Stimulated activated CD8-positive, alpha-beta memory T cell treated with anti-CD3 and anti-CD28 coated beads, Interleukin-7, amount 100 ng/mL, for 24 hours (primary cell): ENCODE measurements around the gene CFAP299.
"Not testable (repeated sequence)": the region's sequence is repeated elsewhere in the genome, so short reads cannot be mapped to it uniquely, and the experiment has no call there.

Source experiments
- DNase-seq: peaks from one replicate; pipeline ENCODE4 v3.0.0-alpha.2; 2020; ENCODE audit warnings: low read depth

CFAP299 gene

GRCh38 chr4:80335554-80336358 is at the start of gene CFAP299:
Gene CFAP299 (plus strand): TSS chr4:80335730.
- DNase-seq: peak; percentile 23

DNA sequence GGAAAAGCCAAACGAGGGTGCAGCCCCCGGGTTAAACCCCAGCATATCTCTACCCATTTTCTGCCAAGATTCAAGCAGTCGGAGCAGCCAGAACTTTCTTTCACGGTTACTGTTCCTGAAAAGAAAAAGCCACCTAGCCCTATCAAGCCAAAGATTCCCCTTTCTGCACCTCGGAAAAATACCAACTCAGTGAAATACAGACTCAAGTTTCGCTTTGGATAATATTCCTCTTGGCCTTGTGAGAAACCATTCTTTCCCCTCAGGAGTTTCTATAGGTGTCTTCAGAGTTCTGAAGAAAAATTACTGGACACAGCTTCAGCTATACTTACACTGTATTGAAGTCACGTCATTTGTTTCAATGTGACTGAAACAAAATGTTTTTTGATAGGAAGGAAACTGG is 49.1 kb upstream of the CFAP299 start:
- no peak for DNase-seq

DNA sequence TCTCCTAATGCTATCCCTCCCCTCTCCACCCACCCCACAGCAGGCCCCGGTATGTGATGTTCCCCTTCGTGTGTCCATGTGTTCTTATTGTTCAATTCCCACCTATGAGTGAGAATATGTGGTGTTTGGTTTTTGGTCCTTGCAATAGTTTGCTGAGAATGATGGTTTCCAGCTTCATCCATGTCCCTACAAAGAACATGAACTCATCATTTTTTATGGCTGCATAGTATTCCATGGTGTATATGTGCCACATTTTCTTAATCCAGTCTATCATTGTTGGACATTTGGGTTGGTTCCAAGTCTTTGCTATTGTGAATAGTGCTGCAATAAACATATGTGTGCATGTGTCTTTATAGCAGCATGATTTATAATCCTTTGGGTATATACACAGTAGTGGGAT is 44.9 kb upstream of the CFAP299 start:
- DNase-seq: not testable (repeated sequence)

DNA sequence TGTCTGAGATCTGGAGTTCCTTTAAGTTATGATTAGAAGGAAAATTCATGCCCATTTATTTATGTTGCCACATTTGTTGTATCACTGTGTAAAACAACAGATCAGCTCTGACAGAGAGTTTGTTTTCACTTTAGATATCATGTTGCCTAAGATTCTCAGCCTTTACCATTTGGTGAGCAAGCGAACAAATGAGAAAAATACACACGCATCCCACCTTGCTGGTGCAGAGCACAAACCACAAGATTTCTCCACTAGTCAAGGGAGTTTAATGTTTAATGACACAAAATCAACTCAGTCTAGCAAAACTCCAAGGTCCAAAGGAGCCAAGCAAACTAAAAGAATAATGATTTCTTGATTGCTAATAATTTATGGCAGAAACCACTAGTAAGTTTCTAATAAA is 41.3 kb upstream of the CFAP299 start:
- DNase-seq: no peak

DNA sequence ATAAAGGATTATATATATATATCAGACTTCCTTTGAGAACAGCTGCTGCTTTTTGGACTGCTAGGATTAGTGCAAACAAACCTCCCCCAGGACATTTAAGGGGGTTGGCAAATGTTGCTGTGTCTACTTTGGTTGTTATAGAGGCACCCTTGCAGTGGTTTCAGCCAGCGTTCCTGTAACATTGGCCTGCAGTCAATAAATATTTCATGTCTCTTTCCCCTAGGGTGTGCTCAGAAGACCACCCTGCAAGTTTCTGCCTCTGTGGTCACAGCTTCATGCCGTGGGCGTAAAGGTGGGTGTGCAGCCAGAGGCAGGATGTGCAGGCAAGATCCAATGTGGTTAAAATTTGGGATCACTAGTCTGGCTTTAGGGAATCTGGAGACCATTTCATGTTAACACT is 40.2 kb upstream of the CFAP299 start:
- DNase-seq: no peak

DNA sequence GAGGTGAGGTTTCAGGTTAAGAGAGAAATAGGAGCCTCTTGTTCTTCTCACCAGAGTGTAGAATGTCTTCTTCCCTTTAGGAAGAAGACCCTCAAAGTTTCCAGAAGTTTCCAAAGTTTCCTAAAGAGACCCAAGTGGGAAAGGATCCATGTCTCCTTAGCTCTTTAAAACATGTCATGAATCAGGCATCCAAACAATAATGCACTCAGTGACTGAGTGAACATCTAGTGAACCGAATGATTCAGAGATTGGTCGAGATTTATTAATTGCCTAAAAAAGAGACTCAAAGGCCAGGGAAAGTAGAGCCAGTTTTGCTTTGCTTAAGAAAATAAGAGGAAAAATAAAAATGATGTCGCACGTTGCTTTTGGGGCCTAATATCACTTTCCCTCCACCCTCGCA is 39.7 kb upstream of the CFAP299 start:
- DNase-seq: no peak

- no peak for DNase-seq
Measured at GRCh38 chr4:80301884-80302283, 33.6 kb upstream of the CFAP299 start.

GRCh38 chr4:80302616-80303223 is 32.8 kb upstream of the CFAP299 start:
- no peak for DNase-seq

DNA sequence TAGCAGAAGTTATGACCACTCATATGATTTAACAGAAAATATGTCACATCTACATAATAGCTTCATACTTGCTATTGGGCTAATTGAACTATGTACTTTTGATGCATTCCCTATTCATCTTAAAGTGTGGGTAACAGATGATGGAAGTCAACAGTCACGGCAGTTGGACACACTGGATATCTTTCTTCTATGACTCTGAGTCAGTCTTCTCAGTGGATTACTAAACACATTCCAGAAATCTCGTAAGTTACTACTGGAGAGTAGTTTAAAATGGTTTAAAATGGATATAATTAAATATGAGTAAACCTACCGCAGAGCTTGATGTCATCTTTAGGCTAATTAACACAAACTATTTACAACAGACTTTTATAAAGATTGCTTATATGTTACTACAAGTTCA is 30.1 kb upstream of the CFAP299 start:
- no peak for DNase-seq

GRCh38 chr4:80306260-80306659 is 29.3 kb upstream of the CFAP299 start:
- DNase-seq: no peak

- no peak for DNase-seq
Measured at GRCh38 chr4:80307183-80307735, 28.3 kb upstream of the CFAP299 start.

DNA sequence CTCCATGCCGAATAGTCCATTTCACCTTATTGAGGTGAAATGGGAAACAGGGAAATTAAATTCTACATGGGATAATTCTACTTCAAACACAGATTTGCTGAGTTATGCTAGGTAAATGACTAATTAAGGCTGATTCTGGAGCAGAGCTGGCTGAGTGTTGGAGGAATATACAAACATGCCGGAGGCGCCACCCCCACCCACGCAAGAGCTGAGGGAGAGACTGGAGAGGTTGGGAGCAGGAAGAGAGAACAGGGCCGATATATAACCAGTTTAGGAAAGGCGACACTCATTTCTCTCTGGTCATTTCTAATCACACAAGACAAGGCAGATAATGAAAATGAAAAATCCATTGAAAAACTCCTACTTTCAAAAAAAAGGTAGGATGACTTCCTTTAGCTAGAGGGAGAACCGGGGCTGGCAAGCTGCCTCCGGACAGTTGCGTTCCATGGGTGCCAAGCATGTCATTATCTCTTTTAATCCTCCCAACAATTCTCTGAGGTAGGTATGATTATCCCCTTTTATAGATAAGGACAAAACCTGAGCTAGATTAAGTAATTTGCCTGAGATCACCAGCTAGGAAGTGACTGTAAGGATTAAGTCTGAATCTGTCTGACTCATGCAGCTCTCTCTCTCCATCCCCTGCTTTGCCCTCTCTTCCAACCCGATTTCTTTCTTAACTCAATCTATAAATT is 27.6 kb upstream of the CFAP299 start:
- DNase-seq: no peak

- no peak for DNase-seq
Measured at GRCh38 chr4:80308466-80308822, 27.1 kb upstream of the CFAP299 start.

- DNase-seq: no peak
Measured at GRCh38 chr4:80309294-80310004, 26.1 kb upstream of the CFAP299 start.

- DNase-seq: no peak
Measured at GRCh38 chr4:80311130-80311529, 24.4 kb upstream of the CFAP299 start.

DNA sequence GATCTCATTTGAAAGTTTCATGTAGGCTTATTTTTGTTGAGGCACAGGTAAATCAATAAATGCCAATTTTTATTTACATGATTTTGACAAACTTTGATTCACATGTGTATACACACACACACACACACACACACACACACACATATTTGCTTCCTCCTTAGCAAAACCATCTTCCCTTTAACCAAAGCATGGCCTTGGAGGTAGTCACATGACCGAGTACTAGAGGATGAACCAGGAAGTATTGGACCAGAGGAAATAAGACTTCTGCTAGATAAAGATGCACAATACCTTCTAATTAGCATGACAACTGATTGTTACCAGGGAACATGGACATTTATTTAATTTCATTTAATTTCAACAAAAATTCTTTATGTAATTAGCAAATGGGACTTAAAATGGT is 23.4 kb upstream of the CFAP299 start:
- DNase-seq: no peak

DNA sequence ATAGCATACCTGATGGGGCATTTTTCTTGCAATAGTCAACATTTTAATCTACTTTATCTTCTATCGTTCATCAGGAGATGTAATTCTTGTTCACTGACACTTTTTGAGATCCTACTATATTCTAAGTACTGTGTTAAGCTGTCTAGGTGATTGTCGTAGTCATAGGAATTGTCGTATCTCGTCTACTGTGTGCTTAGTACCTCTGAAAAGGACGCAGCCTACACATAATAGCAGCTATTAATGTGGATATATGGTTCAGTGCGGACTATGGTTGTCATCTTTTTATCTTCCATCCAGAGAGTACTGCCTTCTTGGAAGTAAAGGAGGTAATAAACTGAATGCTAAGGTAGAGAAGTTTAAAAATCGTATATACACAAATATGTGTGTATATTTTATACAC is 21.9 kb upstream of the CFAP299 start:
- DNase-seq: no peak

GRCh38 chr4:80315848-80316247 is 19.7 kb upstream of the CFAP299 start:
- DNase-seq: not testable (repeated sequence)

DNA sequence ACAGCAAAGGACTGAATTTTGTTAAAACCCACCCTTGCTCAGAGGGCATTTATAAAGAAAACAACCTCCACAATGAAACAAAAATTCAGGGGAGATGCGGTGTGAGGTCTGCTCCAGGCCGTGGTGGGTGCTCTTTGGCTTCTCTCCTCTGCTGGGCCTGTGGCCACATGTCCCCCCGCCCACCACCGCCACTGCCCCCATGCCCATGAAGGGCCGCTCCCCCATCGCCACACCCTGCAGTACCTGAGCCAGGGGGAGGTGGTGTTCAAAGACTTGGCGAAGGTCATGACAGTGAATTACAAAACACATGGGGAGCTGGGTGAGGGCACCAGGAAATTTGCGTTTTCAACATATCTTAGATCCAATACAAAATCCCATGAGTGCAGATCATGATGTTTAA is 14.2 kb upstream of the CFAP299 start:
- no peak for DNase-seq

DNA sequence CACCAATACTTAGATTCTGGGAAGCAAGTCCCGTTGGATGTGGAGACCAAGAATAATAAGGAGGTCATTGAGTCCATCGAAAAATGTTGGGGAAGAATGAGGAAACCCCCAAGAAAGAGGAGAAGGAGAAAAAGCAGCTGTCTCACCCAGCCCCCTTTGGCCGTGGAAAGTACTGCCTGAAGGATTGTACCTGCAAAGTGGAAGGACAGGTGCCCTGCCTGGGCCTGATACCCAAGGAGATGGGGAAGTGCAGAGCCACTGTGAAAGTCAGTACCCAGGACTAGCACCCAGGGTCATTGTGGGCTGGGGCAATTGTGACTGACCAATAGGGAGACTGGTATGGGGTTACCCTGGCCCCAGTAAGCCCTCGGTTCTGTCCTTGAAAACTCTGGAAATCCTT is 13.8 kb upstream of the CFAP299 start:
- no peak for DNase-seq

GRCh38 chr4:80322716-80323115 is 12.8 kb upstream of the CFAP299 start:
- no peak for DNase-seq

GRCh38 chr4:80324171-80324570 is 11.4 kb upstream of the CFAP299 start:
- DNase-seq: no peak
